Vagina (tissue), 2 donors: ENCODE measurements around the gene SLAIN2. TPM values are rescaled to one million over a fixed set of nuclear protein-coding genes. Genes with fewer than 3 reads are reported as not detected.
A peak's percentile ranks its signal among the peaks of the same experiment; 100 is the strongest.

Experiments
- DNase-seq, 2 donors: peaks; one replicate each; pipeline ENCODE4 v3.0.0-alpha.2; 2017; ENCODE audit errors: extremely low spot score in 2 of 2
- H3K27ac ChIP-seq: fragments of 200-600 bp; sonication (generic); one replicate; pipeline ENCODE4 v1.5.1; 2019
- H3K27me3 ChIP-seq: fragments of 200-600 bp; sonication (generic); one replicate; pipeline ENCODE4 v1.5.1; 2019
- H3K36me3 ChIP-seq, 2 donors: fragments of 200-600 bp; sonication (generic); one replicate each; pipeline ENCODE4 v1.5.1; 2017 to 2019
- H3K4me1 ChIP-seq: fragments of 200-600 bp; sonication (generic); one replicate; pipeline ENCODE4 v1.5.1; 2019
- H3K4me3 ChIP-seq, 2 donors: fragments of 200-600 bp; sonication (generic); 1 replicate in 1 of 2; 2 replicates in 1 of 2; pipeline ENCODE4 v1.5.1; 2016 to 2019
- H3K9me3 ChIP-seq: fragments of 200-600 bp; sonication (generic); one replicate; pipeline ENCODE4 v1.5.1; 2019
- POLR2A ChIP-seq, 2 donors: fragments of 450-650 bp; IDR thresholded peaks; one replicate each; pipeline ENCODE4 v1.6.1; 2017; ENCODE audit warnings: antibody characterized with exemption in 2 of 2, mild to moderate bottlenecking in 2 of 2, moderate library complexity in 2 of 2
- POLR2AphosphoS5 ChIP-seq, 2 donors: sonication (generic); formaldehyde crosslinking; IDR thresholded peaks; one replicate each; pipeline ENCODE4 v1.9.0; 2017; ENCODE audit warnings: antibody characterized with exemption in 2 of 2, mild to moderate bottlenecking in 2 of 2, low read depth in 1 of 2; ENCODE audit not compliant: insufficient read depth in 1 of 2
- intact Hi-C: fragments of 100-400 bp; cut with DNase I; formaldehyde crosslinking; loops from one replicate; pipeline ENCODE4 v1.15.1; 2023
- total RNA-seq: library from RNA; depleted of rRNA; stranded (reverse); fragments of >200 nt; gene quantifications from one replicate; pipeline ENCODE4 v1.2.3, GENCODE V29; 2016
- TF ChIP-seq, protein P1 (sequence below), 3 experiments: fragments of 450-650 bp in 2 of 3; fragments of 200-600 bp in 1 of 3; sonication (generic) in 1 of 3; IDR thresholded peaks; one replicate each; pipeline ENCODE4 v1.5.1; 2017 to 2019; ENCODE audit warnings: antibody characterized with exemption in 3 of 3, mild to moderate bottlenecking in 2 of 3, moderate library complexity in 2 of 3

Gene SLAIN2
- total RNA-seq, 1 donor from 2014 or later, result 39.5 TPM

DNA sequence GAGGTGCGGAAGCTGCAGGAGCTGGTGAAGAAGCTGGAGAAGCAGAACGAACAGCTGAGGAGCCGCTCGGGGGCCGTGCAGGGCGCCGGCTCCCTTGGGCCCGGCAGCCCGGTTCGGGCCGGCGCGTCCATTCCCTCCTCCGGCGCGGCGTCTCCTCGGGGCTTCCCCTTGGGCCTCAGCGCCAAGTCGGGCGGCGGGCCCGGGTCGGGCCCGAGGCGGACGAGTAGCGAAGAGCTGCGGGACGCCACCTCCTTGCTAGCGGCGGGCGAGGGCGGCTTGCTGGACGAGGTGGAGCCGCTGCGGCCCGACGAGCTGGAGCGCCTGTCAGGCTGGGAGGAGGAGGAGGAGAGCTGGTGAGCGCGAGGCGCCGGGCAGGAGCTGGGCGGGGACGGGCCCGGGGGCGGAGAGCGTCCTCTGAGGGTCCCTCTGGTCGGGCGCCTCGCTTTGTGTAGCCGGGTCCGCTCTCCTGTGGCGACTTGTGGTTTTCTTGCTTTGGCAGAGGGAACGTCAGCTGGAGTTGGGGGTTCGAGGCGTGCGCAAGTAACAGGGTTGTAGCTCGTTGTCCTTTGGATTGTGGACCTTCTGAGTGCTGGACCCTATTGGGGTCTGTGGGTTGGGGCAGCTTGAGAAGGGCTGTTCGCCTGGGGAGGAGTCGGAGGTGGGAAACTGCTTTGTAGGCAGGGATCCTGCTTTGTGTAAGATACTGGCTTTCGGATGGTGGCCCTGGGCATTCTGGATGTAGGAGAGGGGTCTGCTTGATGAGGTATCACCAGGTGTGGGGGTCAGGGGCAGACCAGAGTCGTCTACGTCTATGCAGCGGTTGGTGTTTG lies 662 bp downstream of the SLAIN2 start:
- Histone ChIP-seq H3K36me3 (no peaks in the 10 kb centered on the region), H3K27me3 (no peaks in the 10 kb centered on the region), H3K27ac (peak overlapping the region; percentile 99), H3K9me3 (no peaks in the 10 kb centered on the region), H3K4me3 (peak overlapping the region; percentile 93 to 97), H3K4me1 (peaks cover 59% of the 10 kb centered on the region)
- DNase-seq, result peak in 1 of 2 donors; percentile 91
- TF ChIP-seq POLR2A (IDR thresholded peaks at IDR 0.05), result no peak
- TF ChIP-seq, protein P1, sequence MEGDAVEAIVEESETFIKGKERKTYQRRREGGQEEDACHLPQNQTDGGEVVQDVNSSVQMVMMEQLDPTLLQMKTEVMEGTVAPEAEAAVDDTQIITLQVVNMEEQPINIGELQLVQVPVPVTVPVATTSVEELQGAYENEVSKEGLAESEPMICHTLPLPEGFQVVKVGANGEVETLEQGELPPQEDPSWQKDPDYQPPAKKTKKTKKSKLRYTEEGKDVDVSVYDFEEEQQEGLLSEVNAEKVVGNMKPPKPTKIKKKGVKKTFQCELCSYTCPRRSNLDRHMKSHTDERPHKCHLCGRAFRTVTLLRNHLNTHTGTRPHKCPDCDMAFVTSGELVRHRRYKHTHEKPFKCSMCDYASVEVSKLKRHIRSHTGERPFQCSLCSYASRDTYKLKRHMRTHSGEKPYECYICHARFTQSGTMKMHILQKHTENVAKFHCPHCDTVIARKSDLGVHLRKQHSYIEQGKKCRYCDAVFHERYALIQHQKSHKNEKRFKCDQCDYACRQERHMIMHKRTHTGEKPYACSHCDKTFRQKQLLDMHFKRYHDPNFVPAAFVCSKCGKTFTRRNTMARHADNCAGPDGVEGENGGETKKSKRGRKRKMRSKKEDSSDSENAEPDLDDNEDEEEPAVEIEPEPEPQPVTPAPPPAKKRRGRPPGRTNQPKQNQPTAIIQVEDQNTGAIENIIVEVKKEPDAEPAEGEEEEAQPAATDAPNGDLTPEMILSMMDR (IDR thresholded peaks at IDR 0.05), result no peak
- TF ChIP-seq POLR2AphosphoS5 (IDR thresholded peaks at IDR 0.05; ENCODE audit: insufficient read depth in 1 of 2, low read depth in 1 of 2), result no peak
- intact Hi-C loops, result no loop called here

DNA sequence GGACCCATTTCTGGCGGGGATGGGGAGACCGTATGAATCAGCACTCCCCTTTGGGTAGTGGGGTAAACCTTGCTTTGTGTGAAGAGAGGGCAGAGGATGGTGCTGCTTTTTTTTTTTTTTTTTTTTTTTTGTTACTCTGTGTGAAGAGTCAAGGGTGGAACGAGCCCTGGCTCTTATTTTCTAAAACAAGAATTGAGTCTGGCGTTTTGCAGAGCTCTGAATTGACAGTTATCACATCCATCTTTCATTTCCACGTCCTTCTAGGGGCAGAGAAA lies 1.2 kb downstream of the SLAIN2 start:
- TF ChIP-seq POLR2A (IDR thresholded peaks at IDR 0.05), result no peak
- TF ChIP-seq POLR2AphosphoS5 (IDR thresholded peaks at IDR 0.05; ENCODE audit: insufficient read depth in 1 of 2, low read depth in 1 of 2), result no peak
- TF ChIP-seq, protein P1 (IDR thresholded peaks at IDR 0.05), result no peak
- intact Hi-C loops, result no loop called here
- H3K4me1 ChIP-seq, result peaks cover 64% of the 10 kb centered on the region
- H3K9me3 ChIP-seq, result no peaks in the 10 kb centered on the region
- H3K27ac ChIP-seq, result peak overlapping the region; percentile 99
- DNase-seq, result no peak
- no peaks in the 10 kb centered on the region for H3K36me3 ChIP-seq
- no peaks in the 10 kb centered on the region for H3K27me3 ChIP-seq
- peak overlapping the region; percentile 93 to 97 for H3K4me3 ChIP-seq

DNA sequence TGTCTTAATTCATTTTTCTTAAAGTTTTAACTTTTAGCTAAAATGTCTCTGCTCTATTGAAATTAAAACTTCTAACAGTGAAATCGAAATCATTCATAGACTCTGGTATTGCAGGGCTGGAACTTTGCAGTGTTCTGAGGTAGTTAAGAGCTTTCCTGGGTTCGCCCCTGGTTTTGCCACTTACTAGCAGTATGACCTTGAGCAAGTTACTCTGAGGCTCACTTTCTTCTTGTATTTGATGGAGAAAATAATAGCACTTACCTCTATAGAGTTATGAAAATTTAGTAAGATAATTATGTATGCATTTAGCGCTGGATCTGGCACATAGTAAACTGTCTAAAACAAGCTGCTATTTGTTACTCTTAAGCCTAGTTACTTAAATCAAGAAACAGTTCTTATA lies 1.7 kb downstream of the SLAIN2 start:
- H3K27ac ChIP-seq, result peak overlapping the region; percentile 99
- H3K4me1 ChIP-seq, result peaks cover 68% of the 10 kb centered on the region
- H3K9me3 ChIP-seq, result no peaks in the 10 kb centered on the region
- H3K36me3 ChIP-seq, result no peaks in the 10 kb centered on the region
- no peaks in the 10 kb centered on the region for H3K27me3 ChIP-seq
- DNase-seq, result no peak
- TF ChIP-seq POLR2AphosphoS5 (IDR thresholded peaks at IDR 0.05; ENCODE audit: insufficient read depth in 1 of 2, low read depth in 1 of 2) (no peak), POLR2A (IDR thresholded peaks at IDR 0.05) (no peak)
- TF ChIP-seq, protein P1 (IDR thresholded peaks at IDR 0.05), result no peak
- peak overlapping the region in 1 of 2 donors; percentile 97 for H3K4me3 ChIP-seq
- intact Hi-C loops, result no loop called here

DNA sequence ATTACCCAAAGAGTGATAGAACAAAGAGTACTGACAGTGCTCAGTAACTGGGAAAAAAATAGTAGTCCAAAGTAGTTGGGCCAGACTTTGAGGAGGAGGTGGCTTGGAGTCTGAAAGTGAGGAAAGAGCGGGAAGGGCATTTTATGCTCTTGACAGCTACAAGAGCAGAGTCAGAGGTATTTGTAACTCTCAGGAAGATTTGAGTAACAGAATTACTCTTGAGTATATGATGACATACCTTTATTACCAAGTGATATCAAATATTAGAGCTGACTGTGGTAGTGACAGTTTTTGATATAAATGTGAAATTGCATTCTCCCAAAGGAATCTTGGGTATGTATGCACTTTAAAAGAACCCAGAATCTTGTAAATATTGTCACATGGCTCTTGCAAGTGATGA lies 2.2 kb downstream of the SLAIN2 start:
- no peaks in the 10 kb centered on the region for H3K36me3 ChIP-seq
- H3K9me3 ChIP-seq, result no peaks in the 10 kb centered on the region
- no peak for TF ChIP-seq POLR2A (IDR thresholded peaks at IDR 0.05)
- no peak for TF ChIP-seq POLR2AphosphoS5 (IDR thresholded peaks at IDR 0.05; ENCODE audit: insufficient read depth in 1 of 2, low read depth in 1 of 2)
- TF ChIP-seq, protein P1 (IDR thresholded peaks at IDR 0.05), result no peak
- peak overlapping the region; percentile 99 for H3K27ac ChIP-seq
- peaks cover 73% of the 10 kb centered on the region for H3K4me1 ChIP-seq
- DNase-seq, result no peak
- H3K27me3 ChIP-seq, result no peaks in the 10 kb centered on the region
- intact Hi-C loops, result no loop called here
- peak overlapping the region in 1 of 2 donors; percentile 97 for H3K4me3 ChIP-seq

DNA sequence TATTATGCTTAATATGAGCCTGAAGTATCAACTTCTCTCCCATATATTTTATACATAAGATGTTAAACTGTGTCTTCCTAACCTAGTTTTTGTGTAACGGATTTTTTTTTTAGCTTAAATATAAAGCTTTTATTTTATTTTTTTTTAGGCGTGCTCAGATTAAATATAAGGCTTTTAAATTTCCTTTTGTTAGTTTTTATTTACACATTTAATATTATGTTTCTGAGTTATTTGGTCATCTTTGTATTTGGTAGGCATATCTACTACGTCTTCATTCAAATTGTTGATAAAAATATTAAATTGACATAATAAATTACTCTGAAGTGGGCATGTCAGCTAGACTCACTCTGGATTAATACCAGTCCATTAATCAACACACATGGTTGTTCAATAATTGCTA lies 4.2 kb downstream of the SLAIN2 start:
- TF ChIP-seq, protein P1 (IDR thresholded peaks at IDR 0.05), result no peak
- H3K4me3 ChIP-seq, result no peak overlapping the region
- no peak for DNase-seq
- H3K9me3 ChIP-seq, result no peaks in the 10 kb centered on the region
- H3K27ac ChIP-seq, result no peak overlapping the region
- intact Hi-C loops, result no loop called here
- H3K27me3 ChIP-seq, result no peaks in the 10 kb centered on the region
- H3K36me3 ChIP-seq, result no peaks in the 10 kb centered on the region
- peaks cover 81% of the 10 kb centered on the region for H3K4me1 ChIP-seq
